Stimulated activated CD4-positive, alpha-beta T cell treated with anti-CD3 and anti-CD28 coated beads, Interleukin-4, amount 100 ng/mL, for 24 hours (primary cell): Measurements from ENCODE around the gene EIF5B.

Experiments
- DNase-seq: peaks from one replicate; pipeline ENCODE4 v3.0.0-alpha.2; 2020

EIF5B gene

GRCh38 chr2:99414566-99414965 is 77.4 kb downstream of the EIF5B start:
- DNase-seq = no peak

GRCh38 chr2:99417396-99417795 is 80.2 kb downstream of the EIF5B start:
- no peak for DNase-seq

- no peak for DNase-seq
Observed at GRCh38 chr2:99420031-99420430, 82.8 kb downstream of the EIF5B start.

GRCh38 chr2:99420751-99421299 is 83.6 kb downstream of the EIF5B start:
- DNase-seq = no peak

GRCh38 chr2:99421469-99421868 is 84.3 kb downstream of the EIF5B start:
- DNase-seq = no peak

- no peak for DNase-seq
Observed at GRCh38 chr2:99422599-99422998, 85.4 kb downstream of the EIF5B start.

GRCh38 chr2:99424371-99424770 is 87.2 kb downstream of the EIF5B start:
- no peak for DNase-seq

- no peak for DNase-seq
Observed at GRCh38 chr2:99425022-99425421, 87.8 kb downstream of the EIF5B start.

GRCh38 chr2:99430614-99431291 is 93.6 kb downstream of the EIF5B start:
- no peak for DNase-seq

- DNase-seq = no peak
Observed at GRCh38 chr2:99431587-99432275, 94.5 kb downstream of the EIF5B start.

GRCh38 chr2:99433340-99433739 is 96.2 kb downstream of the EIF5B start:
- no peak for DNase-seq

- DNase-seq = no peak
Observed at GRCh38 chr2:99436874-99437273, 99.7 kb downstream of the EIF5B start.

- no peak for DNase-seq
Observed at GRCh38 chr2:99439971-99440505, 102.8 kb downstream of the EIF5B start.

GRCh38 chr2:99442837-99443236 is 105.6 kb downstream of the EIF5B start:
- no peak for DNase-seq

- DNase-seq = no peak
Observed at GRCh38 chr2:99444222-99444621, 107.0 kb downstream of the EIF5B start.

GRCh38 chr2:99445065-99445464 is 107.9 kb downstream of the EIF5B start:
- DNase-seq = no peak

GRCh38 chr2:99448556-99448955 is 111.4 kb downstream of the EIF5B start:
- no peak for DNase-seq

- DNase-seq = no peak
Observed at GRCh38 chr2:99450199-99450598, 113.0 kb downstream of the EIF5B start.
